Measurements from ENCODE around the gene AHDC1.
A peak's percentile ranks its signal among the peaks of the same experiment; 100 is the strongest.

DNA sequence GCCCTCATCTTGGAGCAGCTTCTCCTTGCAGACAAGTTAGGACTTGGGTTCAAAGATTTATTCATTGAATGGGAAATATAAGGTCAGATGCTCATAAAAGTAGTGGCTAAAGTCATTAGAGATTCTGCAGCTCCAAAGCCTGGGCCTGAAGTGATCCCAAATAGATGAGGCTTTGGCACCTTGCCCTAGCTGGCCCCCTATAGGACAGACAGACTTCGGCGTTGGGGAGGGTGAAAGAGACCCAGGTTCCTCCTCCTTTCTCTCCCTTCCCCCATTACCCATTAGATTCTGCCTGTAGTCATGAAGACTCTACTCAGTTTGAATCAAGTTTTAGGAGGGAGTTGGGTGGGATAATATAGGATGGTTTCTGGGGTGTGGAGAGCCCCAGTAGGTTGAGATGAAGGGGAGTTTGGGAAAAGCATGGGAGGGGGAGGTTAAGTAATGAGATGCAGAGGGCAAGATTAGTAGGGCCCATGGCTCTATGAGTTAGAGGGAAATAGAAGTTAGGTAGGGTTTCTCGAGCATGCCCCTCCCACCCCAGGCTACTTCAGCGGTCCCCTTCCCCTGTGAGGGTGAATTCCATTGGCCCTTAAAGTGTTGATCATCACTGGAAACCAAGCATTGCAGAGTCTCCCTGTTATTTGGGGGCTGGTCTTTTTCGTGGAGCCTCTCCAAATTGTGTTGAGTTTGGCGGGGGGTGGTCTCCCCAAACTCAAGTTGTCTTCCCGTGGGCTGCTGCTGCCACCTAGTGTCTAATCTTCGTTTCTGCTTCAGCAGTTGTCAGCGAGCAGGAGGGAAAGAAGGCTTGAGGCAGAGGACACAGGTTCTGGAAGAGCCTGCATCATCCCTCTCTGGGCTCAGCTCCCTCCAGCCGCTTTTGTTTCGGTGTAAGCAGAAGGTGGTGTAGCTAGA, 2.1 kb upstream of the AHDC1 start:
- TF ChIP-seq, protein P1, sequence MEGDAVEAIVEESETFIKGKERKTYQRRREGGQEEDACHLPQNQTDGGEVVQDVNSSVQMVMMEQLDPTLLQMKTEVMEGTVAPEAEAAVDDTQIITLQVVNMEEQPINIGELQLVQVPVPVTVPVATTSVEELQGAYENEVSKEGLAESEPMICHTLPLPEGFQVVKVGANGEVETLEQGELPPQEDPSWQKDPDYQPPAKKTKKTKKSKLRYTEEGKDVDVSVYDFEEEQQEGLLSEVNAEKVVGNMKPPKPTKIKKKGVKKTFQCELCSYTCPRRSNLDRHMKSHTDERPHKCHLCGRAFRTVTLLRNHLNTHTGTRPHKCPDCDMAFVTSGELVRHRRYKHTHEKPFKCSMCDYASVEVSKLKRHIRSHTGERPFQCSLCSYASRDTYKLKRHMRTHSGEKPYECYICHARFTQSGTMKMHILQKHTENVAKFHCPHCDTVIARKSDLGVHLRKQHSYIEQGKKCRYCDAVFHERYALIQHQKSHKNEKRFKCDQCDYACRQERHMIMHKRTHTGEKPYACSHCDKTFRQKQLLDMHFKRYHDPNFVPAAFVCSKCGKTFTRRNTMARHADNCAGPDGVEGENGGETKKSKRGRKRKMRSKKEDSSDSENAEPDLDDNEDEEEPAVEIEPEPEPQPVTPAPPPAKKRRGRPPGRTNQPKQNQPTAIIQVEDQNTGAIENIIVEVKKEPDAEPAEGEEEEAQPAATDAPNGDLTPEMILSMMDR (IDR thresholded peaks at IDR 0.05; ENCODE audit: extremely low read depth in 1 of 2, insufficient read depth in 1 of 2, low read depth in 1 of 2, low read length in 2 of 2) = peak; percentile 74 to 79
- TF ChIP-seq EZH2 (IDR thresholded peaks at IDR 0.05; ENCODE audit: borderline replicate concordance, low read depth, low read length, severe bottlenecking) (no peak), POLR2A (IDR thresholded peaks at IDR 0.05; ENCODE audit: low read depth, low read length) (no peak)
- TF ChIP-seq, protein P2, sequence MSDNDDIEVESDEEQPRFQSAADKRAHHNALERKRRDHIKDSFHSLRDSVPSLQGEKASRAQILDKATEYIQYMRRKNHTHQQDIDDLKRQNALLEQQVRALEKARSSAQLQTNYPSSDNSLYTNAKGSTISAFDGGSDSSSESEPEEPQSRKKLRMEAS (IDR thresholded peaks at IDR 0.05; ENCODE audit: insufficient read depth, insufficient read length) = no peak
